DMS79 treated with DMSO at 0.1 percent for 48 hours (cell line): ENCODE measurements around the gene STC2.
"Not testable (repeated sequence)": the region's sequence is repeated elsewhere in the genome, so short reads cannot be mapped to it uniquely, and the experiment has no call there.

ENCODE experiments used
- DNase-seq: peaks from one replicate; lab custom pipeline; 2025; lab: John Stamatoyannopoulos, UW

Gene STC2

DNA sequence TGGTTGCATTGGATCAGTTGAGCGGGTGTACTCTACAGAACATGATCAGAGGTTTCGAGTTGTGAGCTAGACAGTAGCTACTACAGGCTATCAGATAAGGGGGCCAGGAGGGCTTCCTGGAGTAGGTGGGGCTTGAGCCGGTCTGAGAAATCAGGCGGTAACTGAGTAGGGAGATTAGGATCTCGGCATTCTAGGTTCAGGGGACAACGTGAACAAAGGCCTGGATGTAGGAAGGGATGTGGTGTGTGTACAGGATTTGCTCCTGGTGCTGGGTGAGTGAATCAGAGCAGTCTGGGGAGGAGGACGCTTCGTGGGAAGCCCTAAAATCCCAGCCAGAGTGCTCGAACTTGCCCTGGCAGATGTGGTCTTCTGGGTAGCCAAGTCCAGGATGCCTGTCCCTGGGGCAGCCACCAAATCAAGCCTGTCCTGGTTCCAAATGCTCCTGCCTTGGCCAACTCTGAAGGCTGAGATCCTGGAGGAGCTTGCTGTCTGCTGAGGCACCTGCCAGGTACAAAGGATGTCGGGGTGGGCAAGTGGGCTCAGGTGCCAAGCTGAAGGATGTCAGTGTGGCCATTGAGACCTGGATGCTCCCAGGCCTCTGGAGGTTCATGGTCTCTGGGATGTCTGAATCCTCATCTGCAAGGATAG lies 33.4 kb downstream of the STC2 start:
- DNase-seq = no peak

DNA sequence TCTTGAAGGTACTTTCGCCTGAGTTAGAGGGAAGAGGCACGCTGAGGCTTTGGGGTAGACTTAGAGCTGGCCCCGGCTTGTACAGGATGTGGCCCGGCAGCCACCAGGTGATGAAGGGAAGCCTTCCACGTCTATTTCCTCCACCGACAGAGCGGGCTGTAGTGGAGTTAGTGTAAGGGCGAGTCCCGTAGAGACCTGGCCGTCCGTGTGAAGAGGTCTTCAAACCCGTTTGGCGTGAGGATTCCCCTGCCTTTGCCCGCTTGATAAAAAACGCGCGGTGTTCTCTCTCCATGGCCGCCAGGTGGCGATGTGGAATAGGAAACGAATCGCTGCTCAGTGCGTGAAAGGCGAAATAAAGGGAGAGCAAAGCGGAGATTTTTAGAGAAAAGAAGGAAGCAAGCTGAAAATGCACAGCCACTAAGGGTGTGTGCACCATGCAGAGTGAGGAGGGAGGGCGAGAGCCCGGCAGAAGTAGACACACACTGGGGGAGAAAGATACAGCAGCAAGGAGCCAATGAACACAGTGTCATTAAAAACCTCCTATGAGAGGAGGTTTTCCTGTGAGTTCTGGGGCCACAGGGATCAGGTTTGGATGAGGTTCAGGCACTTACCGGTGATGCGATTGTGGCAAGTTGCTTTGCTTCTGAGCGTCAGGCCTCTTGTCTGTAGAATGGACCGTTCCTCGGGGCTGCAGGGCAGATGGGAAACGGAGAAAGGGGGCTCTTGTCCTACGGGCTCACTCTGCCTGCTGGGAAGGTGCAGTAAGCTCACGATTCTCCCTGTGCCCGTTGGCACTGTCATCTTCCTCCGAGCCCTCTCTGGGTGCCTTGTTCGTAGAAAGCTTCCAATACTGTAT lies 34.2 kb downstream of the STC2 start:
- peak; percentile 24 for DNase-seq

DNA sequence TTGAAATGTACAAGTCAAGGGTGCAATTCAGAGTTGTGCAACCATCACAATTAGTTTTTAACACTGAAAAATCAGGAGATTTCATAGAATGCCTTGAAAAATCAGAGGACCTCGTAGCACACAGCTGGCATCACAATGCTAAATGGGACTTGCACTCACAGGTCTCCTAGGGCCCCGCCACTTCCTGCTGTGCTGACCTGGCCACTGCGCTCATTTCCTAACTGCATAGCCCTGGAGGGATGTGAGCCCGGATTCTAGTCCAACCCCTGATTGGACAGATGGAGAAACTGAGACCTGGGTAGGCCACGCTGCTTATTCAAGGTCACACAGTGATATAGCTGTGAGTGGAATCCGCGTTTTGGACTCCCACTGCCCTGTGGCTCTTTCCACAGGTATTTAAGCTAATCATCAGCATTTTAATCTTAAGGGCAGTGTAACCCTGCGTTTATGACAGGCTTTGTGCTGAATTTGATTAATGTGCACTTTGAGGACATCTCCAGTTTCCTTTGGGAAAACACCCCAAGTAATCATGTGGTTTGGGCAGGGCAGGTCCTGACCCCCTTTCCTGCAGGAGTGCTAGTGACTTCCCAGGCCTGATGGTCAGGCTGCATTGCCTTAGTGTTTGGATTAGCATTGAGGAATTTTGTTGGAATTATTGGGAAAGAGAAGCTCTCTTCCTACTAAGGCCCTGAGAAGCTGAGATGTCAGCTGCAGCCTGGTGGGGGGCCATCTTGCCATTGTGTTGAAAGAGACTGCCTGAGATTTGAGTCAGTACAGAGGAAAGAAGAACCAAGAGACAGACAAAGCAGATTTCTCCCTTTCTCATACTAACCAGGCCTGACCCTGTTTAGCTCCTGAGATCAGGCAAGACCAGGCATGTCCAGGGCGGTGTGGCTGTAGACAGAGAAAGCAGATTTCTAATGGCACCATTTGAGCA lies 36.2 kb downstream of the STC2 start:
- no peak for DNase-seq

DNA sequence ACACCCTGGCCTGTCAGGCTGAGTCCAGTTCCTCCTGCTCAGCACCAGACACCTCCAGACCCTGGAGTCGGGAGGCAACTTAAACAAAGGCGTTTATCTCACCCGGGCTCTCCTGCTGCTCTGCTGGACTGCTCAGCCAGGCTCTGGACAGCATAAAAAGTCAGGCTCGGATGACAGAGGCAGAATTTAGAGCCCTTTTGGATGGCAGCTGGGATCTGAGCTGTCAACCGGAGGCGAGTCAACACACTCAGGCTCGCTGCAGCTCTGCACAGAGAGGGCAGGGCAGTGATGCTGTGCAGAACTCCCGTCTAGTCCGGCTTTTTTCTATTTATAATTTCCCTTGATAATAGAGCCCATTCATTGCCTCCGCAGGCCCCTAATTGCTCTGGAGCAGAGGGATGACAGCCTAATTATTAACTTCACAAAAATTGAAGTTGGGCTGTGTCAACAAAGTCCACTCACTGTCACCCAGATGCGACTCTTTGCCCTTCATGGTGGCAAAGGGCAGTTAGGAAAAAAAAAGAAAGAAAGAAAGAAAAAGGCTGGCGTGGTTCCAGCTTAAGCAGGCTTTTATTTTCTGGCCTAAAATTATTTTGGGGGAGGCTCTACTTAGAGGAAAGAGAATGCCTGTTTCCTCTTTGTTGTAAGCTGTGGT lies 37.6 kb downstream of the STC2 start:
- DNase-seq = no peak

DNA sequence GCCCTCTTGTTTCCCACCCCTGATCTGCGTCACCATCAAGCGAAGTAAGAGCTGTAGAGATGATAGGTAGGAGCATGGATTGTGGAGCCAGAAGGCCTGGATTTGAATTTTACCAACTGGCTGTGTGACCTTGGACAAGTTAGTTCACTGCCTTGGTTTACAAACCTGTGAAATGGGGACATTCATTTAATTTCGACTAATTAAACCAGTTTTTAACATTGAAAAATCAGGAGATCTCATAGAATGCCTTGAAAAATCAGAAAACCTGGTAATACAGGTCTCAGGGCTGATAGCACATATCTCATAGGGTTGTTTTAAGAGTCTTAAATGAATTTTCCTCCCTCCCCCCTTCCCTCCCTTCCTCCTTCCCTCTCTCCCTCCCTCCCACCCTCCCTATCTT lies 38.8 kb downstream of the STC2 start:
- DNase-seq = no peak

DNA sequence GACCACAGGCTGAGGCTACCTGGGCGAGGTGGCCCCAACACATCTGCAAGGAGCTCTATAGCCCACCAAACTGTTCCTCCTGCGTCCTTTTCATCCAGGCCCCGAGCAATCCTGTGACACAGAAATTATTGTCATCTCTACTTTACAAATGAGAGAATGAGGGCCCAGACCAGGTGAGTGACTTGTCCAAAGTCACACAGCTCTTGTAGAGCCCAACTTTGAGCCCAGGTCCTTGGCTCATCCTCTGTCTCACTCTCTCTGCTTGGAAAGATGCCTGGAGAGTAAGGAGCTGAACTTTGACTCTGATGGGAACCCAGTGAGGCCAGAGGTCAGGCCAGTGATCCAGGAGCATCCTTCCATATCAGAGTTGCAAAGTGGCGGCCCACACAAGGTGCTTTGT lies 39.6 kb downstream of the STC2 start:
- no peak for DNase-seq

DNA sequence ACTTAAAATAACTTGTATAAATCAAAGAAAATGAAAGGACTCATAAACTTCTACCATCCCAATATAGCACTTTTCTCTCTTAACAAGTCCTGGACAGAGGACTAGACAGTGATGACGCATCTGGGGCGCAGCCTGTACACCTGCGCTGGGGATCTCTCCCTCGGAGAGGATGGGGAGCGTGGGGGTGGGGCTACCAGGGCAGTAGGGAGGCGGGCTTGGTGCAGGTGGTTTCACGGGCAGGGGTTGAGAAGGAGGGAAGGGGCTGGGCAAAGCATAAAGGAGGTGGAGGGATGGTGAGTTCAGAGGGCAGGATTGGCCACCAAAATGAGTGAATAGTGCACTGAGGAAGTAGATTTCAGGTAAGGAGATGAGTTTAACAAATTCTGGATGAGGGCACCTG lies 41.1 kb downstream of the STC2 start:
- DNase-seq = no peak

DNA sequence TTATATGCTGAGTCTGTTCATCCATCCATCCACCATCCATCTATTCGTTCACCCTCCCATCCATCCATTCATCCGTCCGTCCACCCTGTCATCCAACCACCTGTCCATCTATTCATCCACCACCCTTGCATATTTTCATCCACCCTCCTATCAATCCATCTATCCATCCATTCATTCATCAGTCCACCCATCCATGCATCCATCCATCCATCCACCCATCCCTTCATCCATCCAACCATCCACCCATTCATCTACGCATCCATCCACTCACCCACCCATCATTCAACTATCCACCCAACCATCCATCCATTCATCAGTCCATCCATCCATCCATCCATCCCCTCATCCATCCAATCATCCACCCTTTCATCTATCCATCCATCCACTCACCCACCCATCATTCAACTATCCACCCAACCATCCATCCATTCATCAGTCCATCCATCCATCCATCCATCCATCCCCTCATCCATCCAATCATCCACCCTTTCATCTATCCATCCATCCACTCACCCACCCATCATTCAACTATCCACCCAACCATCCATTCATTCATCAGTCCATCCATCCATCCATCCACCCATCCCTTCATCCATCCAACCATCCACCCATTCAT lies 43.8 kb downstream of the STC2 start:
- not testable (repeated sequence) for DNase-seq

DNA sequence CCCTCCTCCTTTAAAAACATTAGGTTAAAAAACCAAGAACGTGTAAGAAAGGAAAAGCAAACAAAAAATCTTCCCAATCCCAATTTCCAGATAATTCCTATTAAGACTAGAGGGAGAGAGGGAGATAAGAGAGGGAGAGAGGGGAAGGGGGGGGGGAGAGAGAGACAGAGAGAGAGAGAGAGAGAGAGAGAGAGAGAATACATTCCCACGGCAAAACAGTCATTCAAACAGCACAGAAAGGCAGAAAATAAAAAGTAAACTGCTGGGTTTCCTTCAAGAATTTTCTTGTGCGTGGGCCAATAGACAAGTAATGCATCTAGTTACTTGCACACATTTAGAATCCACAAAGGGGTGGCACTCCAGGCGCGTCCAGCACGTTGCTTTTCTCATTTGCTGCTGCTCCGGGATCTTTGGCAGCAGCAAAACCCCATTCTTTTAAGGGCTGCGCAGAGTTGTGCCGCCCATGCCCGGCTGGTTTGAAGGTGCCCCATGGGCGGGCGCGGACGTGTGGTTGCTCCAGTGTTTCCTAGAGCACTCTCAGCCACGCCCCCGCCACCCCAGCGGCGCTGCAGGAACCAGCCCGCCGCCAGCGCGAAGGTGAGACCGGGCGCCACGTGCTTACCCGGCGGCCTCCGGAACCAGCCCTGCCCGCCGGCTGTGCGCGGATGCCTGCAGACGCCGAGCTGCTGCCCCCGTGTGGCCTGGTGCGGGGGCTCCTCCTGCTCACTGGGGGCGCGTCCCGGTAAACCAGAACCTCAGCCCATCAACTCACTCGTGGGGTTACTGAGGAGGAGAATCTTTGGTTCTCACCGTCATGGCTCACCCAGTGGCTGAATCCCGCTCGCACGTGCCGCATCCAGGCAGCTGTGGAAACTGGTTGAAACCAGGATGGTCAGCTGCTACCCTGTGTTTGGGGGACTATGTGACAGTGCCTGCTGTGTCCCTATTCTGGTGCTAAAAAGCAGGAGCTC lies 44.6 kb downstream of the STC2 start:
- DNase-seq = peak; percentile 42

DNA sequence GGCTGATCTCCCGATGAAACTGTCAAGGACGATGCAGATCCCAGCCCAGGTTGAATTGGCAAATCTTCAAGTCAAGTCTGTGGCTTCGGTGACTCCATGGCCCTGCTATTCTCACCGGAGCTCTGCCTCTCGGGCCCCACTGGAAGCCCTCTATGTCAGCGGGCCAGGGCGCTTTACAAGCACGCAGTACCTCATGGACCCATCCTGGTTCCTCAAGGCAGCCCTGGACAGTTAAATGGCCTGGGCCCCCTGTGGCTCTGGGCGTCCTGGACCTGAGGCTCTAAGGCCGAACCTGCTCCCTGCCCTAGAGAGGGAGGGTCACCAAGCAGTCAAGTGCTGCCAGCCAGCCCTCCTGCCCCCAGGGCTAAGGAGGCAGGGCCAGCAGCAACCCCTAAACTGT lies 45.3 kb downstream of the STC2 start:
- no peak for DNase-seq

DNA sequence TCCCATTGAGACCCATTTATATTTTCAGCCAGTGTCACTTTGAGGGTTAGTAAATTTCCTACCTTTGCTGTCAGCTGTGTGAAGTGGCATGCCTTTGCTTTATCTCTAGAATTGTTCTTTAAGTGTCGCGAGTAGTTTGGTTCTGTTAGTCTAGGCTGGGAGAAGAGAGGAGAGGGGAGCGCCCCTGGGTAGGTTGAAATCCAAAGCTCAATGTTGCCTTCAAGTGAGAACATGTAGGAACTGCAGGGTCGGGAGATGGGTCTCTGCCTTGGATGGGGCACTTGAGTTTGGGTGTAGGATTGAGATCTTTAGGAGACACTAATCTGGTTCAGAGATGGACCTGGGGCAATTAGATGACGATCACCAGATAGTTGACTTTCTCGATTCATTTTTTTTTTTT lies 46.3 kb downstream of the STC2 start:
- no peak for DNase-seq

DNA sequence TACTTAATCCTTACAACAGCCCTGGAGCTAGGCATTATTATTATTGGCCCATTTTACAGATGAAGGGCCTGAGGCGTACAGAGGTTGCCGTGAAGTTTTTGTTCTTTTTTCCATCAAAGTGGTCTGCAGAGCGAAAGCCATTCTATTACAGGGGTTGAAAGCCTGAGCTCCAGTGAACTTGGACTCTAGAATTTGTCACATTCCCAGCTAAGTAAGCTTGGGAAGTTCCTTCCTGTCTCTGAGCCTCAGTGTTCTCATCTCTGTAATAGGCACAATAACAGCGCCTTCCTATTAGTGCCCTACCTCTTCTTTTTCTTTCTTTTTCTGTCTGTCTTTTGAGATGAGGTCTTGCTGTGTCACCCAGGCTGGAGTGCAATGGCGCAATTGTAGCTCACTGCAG lies 49.0 kb downstream of the STC2 start:
- DNase-seq = no peak

DNA sequence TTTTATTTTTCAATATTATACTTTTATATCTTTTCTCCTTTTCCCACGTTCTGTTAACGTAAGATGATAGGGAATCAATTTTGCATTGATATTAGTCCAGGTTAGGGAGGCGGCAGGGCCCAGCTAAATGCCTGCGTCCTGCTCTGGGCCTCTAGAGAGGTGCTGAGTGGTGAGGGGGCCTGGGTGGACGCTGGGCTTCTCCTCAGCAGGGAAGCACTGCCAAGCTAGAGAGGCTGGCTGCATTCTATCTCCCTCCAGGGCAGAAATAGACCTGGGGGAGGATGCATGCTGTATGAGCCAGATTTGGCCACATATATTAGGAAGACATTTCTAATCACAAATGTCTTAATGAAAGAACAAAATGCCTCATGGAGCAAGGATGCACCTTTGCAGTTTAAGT lies 49.6 kb downstream of the STC2 start:
- no peak for DNase-seq

DNA sequence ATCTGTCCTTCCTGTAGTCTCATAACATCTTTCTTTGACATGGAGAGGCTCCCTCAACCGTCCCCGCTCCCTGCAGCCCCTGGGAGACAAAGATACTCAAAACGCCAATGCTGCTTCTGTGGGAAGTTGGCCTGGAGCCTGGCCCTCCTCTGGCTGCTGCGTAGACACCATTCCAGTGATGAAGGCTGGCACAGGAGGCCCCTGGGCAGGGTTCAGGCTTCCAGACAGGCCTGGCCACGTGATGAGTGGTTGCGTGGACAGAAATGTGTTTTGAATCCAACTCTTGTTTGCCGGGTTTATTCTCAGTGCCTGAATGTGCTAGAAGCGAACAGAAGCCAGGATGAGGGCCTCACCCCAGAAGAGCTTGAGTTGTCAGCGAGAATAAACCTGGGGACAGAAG lies 50.0 kb downstream of the STC2 start:
- no peak for DNase-seq

DNA sequence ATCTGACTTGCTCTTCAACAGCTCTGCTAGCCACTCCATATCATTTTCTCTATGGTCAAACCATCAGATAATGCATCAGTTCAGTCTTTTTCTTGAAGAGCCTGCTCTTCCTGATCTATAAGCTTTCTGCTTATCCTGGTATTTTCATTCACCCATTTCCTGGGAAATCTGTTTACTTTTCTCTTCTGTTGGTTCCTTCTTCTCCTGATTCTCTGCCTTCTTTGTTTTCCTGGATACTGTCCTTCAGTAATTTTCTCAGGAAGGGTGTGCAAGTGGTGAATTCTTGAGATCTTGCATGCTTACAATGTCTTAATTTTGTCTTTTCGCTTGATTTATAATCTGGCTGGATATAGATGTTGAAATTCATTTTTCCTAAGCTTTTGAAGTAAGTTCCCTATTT lies 53.4 kb downstream of the STC2 start:
- no peak for DNase-seq

DNA sequence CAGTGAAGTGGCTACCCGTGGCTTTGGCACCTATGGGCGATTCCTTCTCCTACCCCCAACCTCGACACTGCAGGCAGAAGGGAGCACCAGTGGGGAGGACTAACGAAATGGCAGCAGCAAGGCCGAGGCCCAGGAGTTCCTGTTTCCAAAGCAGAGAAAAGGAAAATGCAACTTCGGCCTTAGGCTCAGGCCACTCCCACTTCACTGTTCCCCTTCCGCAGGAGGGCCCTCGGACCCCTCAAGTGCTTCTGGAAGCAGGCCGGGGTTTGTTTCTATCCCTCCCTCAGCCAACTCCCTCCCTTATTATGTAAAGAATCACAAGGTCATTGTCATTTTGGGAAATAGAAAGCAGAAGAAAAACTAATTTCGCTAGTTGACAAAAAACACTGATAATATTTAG lies 56.8 kb downstream of the STC2 start:
- no peak for DNase-seq

DNA sequence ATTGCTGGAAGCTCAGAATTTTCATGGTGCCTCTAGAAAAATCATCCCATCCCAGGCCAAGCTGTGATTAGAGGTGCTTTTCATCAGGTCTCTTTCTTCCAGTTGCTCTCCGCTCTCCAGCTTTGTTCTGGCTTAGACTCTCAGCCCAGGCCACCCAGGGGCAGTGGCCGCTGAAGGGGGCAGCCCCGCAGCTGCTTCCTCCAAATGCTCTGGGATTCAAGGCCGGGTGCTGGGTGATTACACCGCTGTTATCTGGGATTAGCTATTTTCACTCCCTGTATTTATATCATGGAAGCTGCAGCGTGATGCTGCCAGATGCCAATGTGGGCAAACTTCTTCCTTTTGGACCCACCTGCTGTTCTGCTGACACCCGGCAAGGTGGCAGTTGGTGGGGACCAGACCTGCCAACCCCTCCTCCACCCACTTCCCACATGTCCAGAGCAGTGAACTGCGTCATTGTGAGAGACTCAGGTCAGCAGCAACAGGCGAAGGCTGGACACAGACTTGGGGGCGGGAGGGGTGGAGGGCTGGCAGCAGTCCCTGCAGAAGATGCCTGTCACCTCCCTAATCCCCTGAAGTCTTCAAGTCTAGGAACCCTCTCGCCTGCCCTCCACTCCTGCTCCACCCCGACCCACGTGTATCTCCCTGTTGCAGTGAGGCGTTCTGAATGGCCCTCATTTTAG lies 59.3 kb downstream of the STC2 start:
- no peak for DNase-seq

DNA sequence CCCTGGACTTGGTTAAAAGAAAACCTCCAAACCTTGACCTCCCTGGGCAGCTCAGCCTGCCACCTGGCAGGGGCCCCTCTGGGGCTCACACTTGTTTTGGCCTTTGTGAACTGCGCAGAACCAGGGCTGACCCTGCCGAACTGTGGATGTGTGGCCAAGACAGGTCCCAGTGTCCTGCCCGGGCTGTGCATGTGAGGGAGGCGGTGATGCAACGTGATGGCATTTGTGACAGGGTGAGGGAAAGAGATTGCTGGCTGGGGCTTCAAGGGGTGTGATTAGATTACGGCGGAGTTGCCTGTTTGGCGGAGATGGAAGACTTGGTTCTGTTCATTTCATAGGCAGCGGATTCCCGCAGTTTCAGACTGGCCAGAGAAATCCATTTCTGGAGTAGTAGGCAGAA lies 62.8 kb downstream of the STC2 start:
- DNase-seq = no peak
